K562 (cell line): ENCODE results near the gene KLHL22. TPM values are rescaled to one million over a fixed set of nuclear protein-coding genes. Genes with fewer than 3 reads are reported as not detected.

Experiments used
- CC2D1A ChIP-seq: fragments of 450-650 bp; IDR thresholded peaks from 2 replicates; pipeline ENCODE4 v1.6.1; 2017; ENCODE audit warnings: mild to moderate bottlenecking
- FOXK2 ChIP-seq, 2 experiments: fragments of 450-650 bp; IDR thresholded peaks in 1 of 2; conservative IDR thresholded peaks in 1 of 2; 2 replicates each; pipeline ENCODE4 v1.6.1; 2016; ENCODE audit warnings: low read depth in 2 of 2, mild to moderate bottlenecking in 1 of 2
- HMGN3 ChIP-seq: IDR thresholded peaks from 2 replicates; pipeline ENCODE4 v1.6.1; 2011; ENCODE audit warnings: borderline replicate concordance, low read depth, mild to moderate bottlenecking, mixed read lengths, low read length; ENCODE audit not compliant: insufficient read length; ENCODE audit errors: extremely low read depth
- ILF3 ChIP-seq: fragments of 450-650 bp; IDR thresholded peaks from 2 replicates; pipeline ENCODE4 v1.6.1; 2018; ENCODE audit warnings: antibody characterized with exemption, mild to moderate bottlenecking, moderate library complexity, borderline replicate concordance
- IRF2 ChIP-seq: sonication (generic); formaldehyde crosslinking; IDR thresholded peaks from 2 replicates; pipeline ENCODE4 v1.8.1; 2022; ENCODE audit warnings: mild to moderate bottlenecking, missing genetic modification reagents
- NFYB ChIP-seq: IDR thresholded peaks from 2 replicates; pipeline ENCODE4 v1.6.1; 2011; ENCODE audit warnings: mild to moderate bottlenecking, moderate library complexity; ENCODE audit not compliant: insufficient read length; ENCODE audit errors: extremely low read depth
- NRF1 ChIP-seq, 2 experiments: fragments of 450-650 bp; IDR thresholded peaks in 1 of 2; conservative IDR thresholded peaks in 1 of 2; 2 replicates each; pipeline ENCODE4 v1.6.1; 2014; ENCODE audit warnings: mild to moderate bottlenecking in 2 of 2
- POLR2B ChIP-seq: fragments of 450-650 bp; IDR thresholded peaks from 2 replicates; pipeline ENCODE4 v1.6.1; 2018; ENCODE audit warnings: low read depth; ENCODE audit not compliant: partially characterized antibody
- PRDM10 ChIP-seq: fragments of 450-650 bp; IDR thresholded peaks from 2 replicates; pipeline ENCODE4 v1.6.1; 2018; ENCODE audit not compliant: partially characterized antibody
- SIN3B ChIP-seq: fragments of 450-650 bp; IDR thresholded peaks from 2 replicates; pipeline ENCODE4 v1.6.1; 2017; ENCODE audit warnings: low read depth, mild to moderate bottlenecking, moderate library complexity
- ZNF232 ChIP-seq: sonication (generic); formaldehyde crosslinking; IDR thresholded peaks from 2 replicates; pipeline ENCODE4 v1.8.0; 2022; ENCODE audit warnings: mild to moderate bottlenecking, missing genetic modification reagents
- ZNF280A ChIP-seq: fragments of 450-650 bp; IDR thresholded peaks from 2 replicates; pipeline ENCODE4 v1.6.1; 2018; ENCODE audit warnings: mild to moderate bottlenecking, low read depth; ENCODE audit not compliant: partially characterized antibody
- ZNF561 ChIP-seq: fragments of 450-650 bp; formaldehyde crosslinking; conservative IDR thresholded peaks from 2 replicates; pipeline ENCODE4 v1.4.0; 2020; ENCODE audit warnings: mild to moderate bottlenecking, moderate library complexity
- polyA plus RNA-seq, 8 experiments: library from polyadenylated mRNA; depleted of rRNA in 4 of 8; stranded (reverse) in 5 of 8; unstranded in 3 of 8; fragments of >200 nt; fragmentation: Nextera tagmentation in 2 of 8; fragmentation: Illumina TruSeq in 1 of 8; extraction: Ambion mirVana in 2 of 8; extraction: Trizol in 1 of 8; gene quantifications; 2 replicates each; pipeline versions ENCODE4 v1.2.1 to v1.2.3, GENCODE V29; 2011 to 2014; ENCODE audit warnings: inconsistent platforms in 1 of 8, missing spikeins in 1 of 8
- total RNA-seq, 7 experiments: library from RNA; depleted of rRNA in 6 of 7; stranded (reverse); fragments of >200 nt in 6 of 7; fragmentation: Illumina TruSeq in 2 of 7; extraction: Trizol in 2 of 7; gene quantifications; 2 replicates each; pipeline versions ENCODE4 v1.2.1 to v1.2.3, GENCODE V29; 2011 to 2021; ENCODE audit warnings: low replicate concordance in 1 of 7
- TF ChIP-seq, protein P1 (sequence below): fragments of 250-450 bp; sonication (Bioruptor Pico); IDR thresholded peaks from 2 replicates; pipeline ENCODE4 v1.8.0; 2022; ENCODE audit warnings: moderate library complexity, mild to moderate bottlenecking, inconsistent platforms
- TF ChIP-seq, protein P2 (sequence below), 3 experiments: fragments of 200-800 bp in 1 of 3; fragments of 250-450 bp in 1 of 3; fragments of 450-650 bp in 1 of 3; sonication (Bioruptor Pico) in 1 of 3; sonication (Bioruptor generic) in 1 of 3; formaldehyde crosslinking in 1 of 3; IDR thresholded peaks; 2 replicates each; pipeline versions ENCODE4 v1.6.1 to v1.8.0; 2016 to 2022; ENCODE audit warnings: mild to moderate bottlenecking in 2 of 3, missing genetic modification characterization in 2 of 3, missing compliant biosample characterization in 1 of 3, moderate library complexity in 1 of 3

KLHL22 gene
- total and polyA plus RNA-seq, 9 of the 15 experiments (the other 6 are each of a cell fraction or from before 2014, with no cell fraction given): 1.3 to 25.6 (median 15.2) TPM

DNA sequence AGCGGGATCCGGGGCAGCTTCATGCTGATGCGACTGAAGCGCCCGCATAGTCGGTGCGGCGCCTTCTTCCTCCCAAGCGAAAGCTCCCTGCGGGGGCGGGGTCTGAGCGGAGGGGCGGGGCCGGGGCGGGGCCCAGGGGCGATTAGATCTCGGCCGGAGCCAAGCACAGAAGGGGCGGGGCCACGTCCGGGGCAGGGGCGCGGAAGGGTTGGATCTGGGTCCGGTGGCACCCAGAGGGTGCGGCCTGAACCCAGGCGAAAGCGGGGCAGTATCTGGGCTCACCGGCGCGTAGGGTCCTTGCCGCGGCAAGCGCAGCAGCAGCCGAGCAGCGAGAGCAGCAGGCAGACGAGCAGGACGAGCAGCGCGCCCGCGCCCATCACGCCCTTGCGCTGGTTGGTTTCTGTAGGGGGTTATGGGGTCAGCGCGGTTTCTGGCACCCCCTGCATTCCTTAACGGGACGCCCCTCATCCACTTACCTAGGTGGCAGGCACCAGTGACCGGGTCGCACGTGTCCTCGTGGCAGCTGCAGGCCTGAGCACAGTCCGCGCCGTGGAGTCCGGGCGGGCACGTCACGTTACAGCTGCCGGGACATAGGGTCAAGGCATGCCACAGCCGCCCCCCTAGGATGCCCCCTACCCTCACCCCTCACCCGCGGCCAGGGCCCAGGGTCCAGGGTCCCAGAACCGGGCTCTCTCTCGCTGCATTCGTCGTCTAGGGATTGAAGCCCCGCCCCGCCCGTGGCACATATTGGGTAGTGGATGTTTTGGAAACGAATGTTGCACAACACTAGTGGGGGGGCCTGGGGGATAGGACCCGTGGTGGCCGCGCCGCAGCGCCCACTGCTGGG is 66.1 kb downstream of the KLHL22 start (continued):
- no peak for TF ChIP-seq SIN3B
- TF ChIP-seq, protein P1, sequence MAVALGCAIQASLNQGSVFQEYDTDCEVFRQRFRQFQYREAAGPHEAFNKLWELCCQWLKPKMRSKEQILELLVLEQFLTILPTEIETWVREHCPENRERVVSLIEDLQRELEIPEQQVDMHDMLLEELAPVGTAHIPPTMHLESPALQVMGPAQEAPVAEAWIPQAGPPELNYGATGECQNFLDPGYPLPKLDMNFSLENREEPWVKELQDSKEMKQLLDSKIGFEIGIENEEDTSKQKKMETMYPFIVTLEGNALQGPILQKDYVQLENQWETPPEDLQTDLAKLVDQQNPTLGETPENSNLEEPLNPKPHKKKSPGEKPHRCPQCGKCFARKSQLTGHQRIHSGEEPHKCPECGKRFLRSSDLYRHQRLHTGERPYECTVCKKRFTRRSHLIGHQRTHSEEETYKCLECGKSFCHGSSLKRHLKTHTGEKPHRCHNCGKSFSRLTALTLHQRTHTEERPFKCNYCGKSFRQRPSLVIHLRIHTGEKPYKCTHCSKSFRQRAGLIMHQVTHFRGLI (CRISPR knock-in tag): no peak
- peak; percentile 69 to 75 for TF ChIP-seq NRF1 (conservative IDR thresholded peaks at IDR 0.05 in 1 of 2, IDR thresholded peaks at IDR 0.05 in 1 of 2)
- TF ChIP-seq FOXK2 (conservative IDR thresholded peaks at IDR 0.05 in 1 of 2, IDR thresholded peaks at IDR 0.05 in 1 of 2; ENCODE audit: low read depth in 2 of 2): no peak
- no peak for TF ChIP-seq ZNF232 (CRISPR knock-in tag)
- no peak for TF ChIP-seq NFYB
- TF ChIP-seq, protein P2, sequence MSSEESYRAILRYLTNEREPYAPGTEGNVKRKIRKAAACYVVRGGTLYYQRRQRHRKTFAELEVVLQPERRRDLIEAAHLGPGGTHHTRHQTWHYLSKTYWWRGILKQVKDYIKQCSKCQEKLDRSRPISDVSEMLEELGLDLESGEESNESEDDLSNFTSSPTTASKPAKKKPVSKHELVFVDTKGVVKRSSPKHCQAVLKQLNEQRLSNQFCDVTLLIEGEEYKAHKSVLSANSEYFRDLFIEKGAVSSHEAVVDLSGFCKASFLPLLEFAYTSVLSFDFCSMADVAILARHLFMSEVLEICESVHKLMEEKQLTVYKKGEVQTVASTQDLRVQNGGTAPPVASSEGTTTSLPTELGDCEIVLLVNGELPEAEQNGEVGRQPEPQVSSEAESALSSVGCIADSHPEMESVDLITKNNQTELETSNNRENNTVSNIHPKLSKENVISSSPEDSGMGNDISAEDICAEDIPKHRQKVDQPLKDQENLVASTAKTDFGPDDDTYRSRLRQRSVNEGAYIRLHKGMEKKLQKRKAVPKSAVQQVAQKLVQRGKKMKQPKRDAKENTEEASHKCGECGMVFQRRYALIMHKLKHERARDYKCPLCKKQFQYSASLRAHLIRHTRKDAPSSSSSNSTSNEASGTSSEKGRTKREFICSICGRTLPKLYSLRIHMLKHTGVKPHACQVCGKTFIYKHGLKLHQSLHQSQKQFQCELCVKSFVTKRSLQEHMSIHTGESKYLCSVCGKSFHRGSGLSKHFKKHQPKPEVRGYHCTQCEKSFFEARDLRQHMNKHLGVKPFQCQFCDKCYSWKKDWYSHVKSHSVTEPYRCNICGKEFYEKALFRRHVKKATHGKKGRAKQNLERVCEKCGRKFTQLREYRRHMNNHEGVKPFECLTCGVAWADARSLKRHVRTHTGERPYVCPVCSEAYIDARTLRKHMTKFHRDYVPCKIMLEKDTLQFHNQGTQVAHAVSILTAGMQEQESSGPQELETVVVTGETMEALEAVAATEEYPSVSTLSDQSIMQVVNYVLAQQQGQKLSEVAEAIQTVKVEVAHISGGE (CRISPR knock-in tag; IDR thresholded peaks at IDR 0.05): peak in 1 of 3 experiments; percentile 21; a peak in 1 of 6 replicates
- peak; percentile 51 for TF ChIP-seq PRDM10
- peak; percentile 95 for TF ChIP-seq IRF2 (CRISPR knock-in tag)
- TF ChIP-seq ZNF561: no peak
- TF ChIP-seq ZNF280A: no peak
- TF ChIP-seq HMGN3: peak; percentile 65
- TF ChIP-seq ILF3: no peak
- TF ChIP-seq POLR2B: no peak
- no peak for TF ChIP-seq CC2D1A
